HepG2 (cell line): ENCODE results near the gene PET100. TPM values are rescaled to one million over a fixed set of nuclear protein-coding genes. Genes with fewer than 3 reads are reported as not detected.

Experiments
- ATAC-seq: fragments of 200-7000 bp; cut with Tn5 transposase; 3 replicates; pipeline ENCODE4 v1.9.1; 2020; ENCODE audit warnings: mild to moderate bottlenecking, moderate library complexity
- BruUV-seq: library from RNA; stranded (reverse); fragments of 400-500 nt; replicated peaks from 2 replicates; lab custom pipeline; 2021; lab: Mats Ljungman, UMichigan
- CTCF ChIA-PET: fragments of 300-600 bp; formaldehyde crosslinking; extraction: SDS; loops from one replicate; lab custom pipeline; 2021; ENCODE audit warnings: low total read pairs, inconsistent platforms, low intra/inter-chr PET ratio; lab: Yijun Ruan, JAX
- POLR2A ChIA-PET: fragments of 350-600 bp; sonication (Branson Sonifier 250); formaldehyde crosslinking; loops from one replicate; lab custom pipeline; 2020; ENCODE audit warnings: antibody characterized with exemption, inconsistent platforms; lab: Yijun Ruan, JAX
- DNase-seq: peaks from one replicate; pipeline ENCODE4 v3.0.0-alpha.2; 2015; ENCODE audit warnings: low spot score
- FAIRE-seq: peaks from 3 replicates; lab custom pipeline; 2011; peaks lifted over from hg19 to GRCh38; lab: Jason Lieb, UNC
- H2AFZ ChIP-seq: one replicate; pipeline ENCODE4 v1.6.1; 2011; ENCODE audit warnings: low read length, inconsistent platforms
- H3K27ac ChIP-seq: fragments of 300-600 bp; 3 replicates; pipeline ENCODE4 v1.8.0; 2011; ENCODE audit warnings: mixed run types, mild to moderate bottlenecking, mixed read lengths, low read length, inconsistent platforms; ENCODE audit not compliant: insufficient read depth; ENCODE audit errors: extremely low read length
- H3K27me3 ChIP-seq, 2 experiments: fragments of 200-600 bp in 1 of 2; 2 replicates in 1 of 2; 3 replicates in 1 of 2; pipeline versions ENCODE4 v1.6.0 to v1.8.0; 2011; ENCODE audit warnings: low read length in 2 of 2, mild to moderate bottlenecking in 2 of 2, moderate library complexity in 2 of 2, inconsistent platforms in 1 of 2; ENCODE audit not compliant: insufficient read depth in 2 of 2, control insufficient read depth in 1 of 2
- H3K36me3 ChIP-seq, 2 experiments: fragments of 200-600 bp in 1 of 2; replicated peaks in 1 of 2; 2 replicates in 1 of 2; 3 replicates in 1 of 2; pipeline versions ENCODE4 v1.5.1 to v1.8.0; 2011; ENCODE audit warnings: low read length in 2 of 2, inconsistent platforms in 1 of 2; ENCODE audit not compliant: insufficient read depth in 2 of 2, control insufficient read depth in 1 of 2
- H3K4me1 ChIP-seq: 2 replicates; pipeline ENCODE4 v1.5.1; 2012; ENCODE audit warnings: low read length, inconsistent platforms; ENCODE audit not compliant: insufficient read depth
- H3K4me2 ChIP-seq: 2 replicates; pipeline ENCODE4 v1.6.0; 2011; ENCODE audit warnings: low read depth, low read length, inconsistent platforms
- H3K4me3 ChIP-seq, 3 experiments: fragments of 200-600 bp in 1 of 3; sonication (generic), shearing (Covaris generic) in 1 of 3; replicated peaks in 1 of 3; 2 replicates each; pipeline ENCODE4 v1.5.1; 2011 to 2016; ENCODE audit warnings: low read length in 3 of 3, inconsistent platforms in 2 of 3, low read depth in 2 of 3, mild to moderate bottlenecking in 2 of 3, control low read depth in 1 of 3, mixed read lengths in 1 of 3; ENCODE audit not compliant: insufficient read depth in 1 of 3
- H3K79me2 ChIP-seq: one replicate; pipeline ENCODE4 v1.6.1; 2011; ENCODE audit warnings: low read length, inconsistent platforms; ENCODE audit not compliant: insufficient read depth
- H3K9ac ChIP-seq: 2 replicates; pipeline ENCODE4 v1.6.0; 2011; ENCODE audit warnings: mild to moderate bottlenecking, low read depth, low read length, inconsistent platforms; ENCODE audit not compliant: insufficient read depth
- H3K9me3 ChIP-seq: 2 replicates; pipeline ENCODE4 v1.5.1; 2012; ENCODE audit warnings: mild to moderate bottlenecking, low read length
- H4K20me1 ChIP-seq: 2 replicates; pipeline ENCODE4 v1.6.0; 2011; ENCODE audit warnings: inconsistent platforms, mild to moderate bottlenecking, low read length, moderate library complexity; ENCODE audit not compliant: insufficient read depth
- CBFB ChIP-seq: sonication (generic); formaldehyde crosslinking; IDR thresholded peaks from 2 replicates; pipeline ENCODE4 v1.4.0; 2020; ENCODE audit warnings: missing genetic modification reagents
- CTCF ChIP-seq: sonication (generic); formaldehyde crosslinking; IDR thresholded peaks from 2 replicates; pipeline ENCODE4 v1.5.0; 2020; ENCODE audit warnings: mild to moderate bottlenecking, missing genetic modification reagents, moderate library complexity
- KDM5B ChIP-seq: sonication (generic); formaldehyde crosslinking; IDR thresholded peaks from 2 replicates; pipeline ENCODE4 v1.4.0; 2020; ENCODE audit warnings: missing genetic modification reagents, mild to moderate bottlenecking, borderline replicate concordance
- PRDM4 ChIP-seq: sonication (generic); formaldehyde crosslinking; IDR thresholded peaks from 2 replicates; pipeline ENCODE4 v1.9.0; 2021; ENCODE audit warnings: missing genetic modification reagents, borderline replicate concordance
- RARA ChIP-seq: IDR thresholded peaks from 2 replicates; pipeline ENCODE4 v1.6.1; 2016; ENCODE audit warnings: missing genetic modification reagents, missing compliant biosample characterization
- SKIL ChIP-seq: sonication (generic); formaldehyde crosslinking; IDR thresholded peaks from 2 replicates; pipeline ENCODE4 v1.8.0; 2022; ENCODE audit warnings: missing genetic modification reagents, mild to moderate bottlenecking, moderate library complexity, borderline replicate concordance
- STAG1 ChIP-seq: sonication (generic); formaldehyde crosslinking; IDR thresholded peaks from 2 replicates; pipeline ENCODE4 v1.4.0; 2020; ENCODE audit warnings: missing genetic modification reagents
- ZBTB44 ChIP-seq: sonication (generic); formaldehyde crosslinking; IDR thresholded peaks from 2 replicates; pipeline ENCODE4 v1.4.0; 2020; ENCODE audit warnings: missing genetic modification reagents
- ZNF441 ChIP-seq: sonication (generic); formaldehyde crosslinking; IDR thresholded peaks from 2 replicates; pipeline ENCODE4 v1.7.0; 2021; ENCODE audit warnings: missing genetic modification reagents, borderline replicate concordance
- WGBS: methylation state at CpG from one replicate; pipeline ENCODE4 v1.1.6; 2017; ENCODE audit warnings: low lambda C conversion rate; 5-methylcytosine and 5-hydroxymethylcytosine counted together
- in situ Hi-C: cut with HindIII; loops from 2 replicates; pipeline ENCODE4 v1.10.0; 2017; ENCODE audit warnings: low pct_unique_long_range_greater_than_20kb; ENCODE audit not compliant: extremely low pct_ligation_motif_present
- intact Hi-C: fragments of 100-400 bp; cut with micrococcal nuclease; formaldehyde crosslinking; loops from one replicate; pipeline ENCODE4 v1.10.0; 2022; ENCODE audit not compliant: unreplicated experiment
- polyA plus RNA-seq, 8 experiments: library from polyadenylated mRNA; depleted of rRNA in 3 of 8; stranded (reverse) in 7 of 8; unstranded in 1 of 8; fragments of >200 nt; fragmentation: Illumina TruSeq in 4 of 8; extraction: Trizol in 4 of 8; gene quantifications; 2 replicates each; pipeline versions ENCODE4 v1.2.1 to v1.2.3, GENCODE V29; 2011 to 2016; ENCODE audit warnings: low read depth in 4 of 8, missing spikeins in 1 of 8, mixed read lengths in 1 of 8; ENCODE audit not compliant: insufficient read depth in 1 of 8
- total RNA-seq, 5 experiments: library from RNA; depleted of rRNA; stranded (reverse); fragments of >200 nt; fragmentation: Illumina TruSeq; extraction: Trizol; gene quantifications; 2 replicates each; pipeline ENCODE4 v1.2.3, GENCODE V29; 2016; ENCODE audit warnings: low read depth in 1 of 5

The PET100 gene
- total and polyA plus RNA-seq, 2 of the 13 experiments (the other 11 are each of a cell fraction or from before 2014, with no cell fraction given) = 22.3 to 66.5 TPM

- in situ Hi-C loops (no loop called here), intact Hi-C loops (no loop called here)
- DNase-seq (peak; percentile 36), FAIRE-seq (peak; percentile 39), ATAC-seq (no peak; the same call in 2 of the 3 replicates)
- Histone ChIP-seq H3K4me1 (peaks cover 36% of the 10 kb centered on the region), H3K79me2 (peaks cover 5% of the 10 kb centered on the region), H3K9ac (no peak overlapping the region), H3K4me2 (peak overlapping the region; percentile 92; the same call in 1 of the 2 replicates), H2AFZ (no peak overlapping the region), H3K27me3 (peaks cover 3 to 20% of the 10 kb centered on the region in 2 experiments; a peak in 2 of 5 replicates), H3K27ac (no peak overlapping the region), H3K9me3 (no peaks in the 10 kb centered on the region), H3K36me3 (0 out of 5 replicates have a peak, but pooled peaks cover 0 to 2% of the 10 kb centered on the region in 2 experiments), H4K20me1 (no peaks in the 10 kb centered on the region), H3K4me3 (no peak overlapping the region)
- TF ChIP-seq CTCF (CRISPR knock-in tag) = peak; percentile 56
- TF ChIP-seq ZBTB44 (CRISPR knock-in tag) = no peak
- TF ChIP-seq ZNF441 (CRISPR knock-in tag) = no peak
- TF ChIP-seq CBFB = no peak
- TF ChIP-seq RARA (CRISPR knock-in tag) = 0 out of 2 replicates have a peak, but pooled peaks have one; percentile 13
- 0 out of 2 replicates have a peak, but pooled peaks have one; percentile 13 for TF ChIP-seq SKIL (CRISPR knock-in tag)
- 0 out of 2 replicates have a peak, but pooled peaks have one; percentile 6 for TF ChIP-seq KDM5B (CRISPR knock-in tag)
- TF ChIP-seq STAG1 (CRISPR knock-in tag) = peak; percentile 53; the same call in 1 of the 2 replicates
- TF ChIP-seq PRDM4 = no peak
- 35% methylated on average over 26 of the region's 30 CpGs for WGBS
- CTCF ChIA-PET = interaction anchor here (2.8 to 3.1 kb wide), 2 partner anchors 27 to 111 kb away, joined by 13 to 34 read pairs; no protein-coding TSS in a partner anchor
- POLR2A ChIA-PET = no interaction called here
- no TSS peak for BruUV-seq
These were observed 49.6 kb downstream of the PET100 start for GRCh38 chr19:7678971-7679751.
